ENCODE data around the gene PTPN18. TPM values are rescaled to one million over a fixed set of nuclear protein-coding genes. Genes with fewer than 3 reads are reported as not detected.

PTPN18 gene
- total and polyA plus RNA-seq, 2 of the 4 experiments (the other 2 are of a cell fraction), result 9.7 to 15.5 TPM

- Histone ChIP-seq H4K91ac (ENCODE audit: insufficient read depth, low read depth, low read length) (no peak overlapping the region), H3K9ac (ENCODE audit: low read depth, low read length) (no peak overlapping the region), H2AK9ac (replicated peaks; ENCODE audit: low read depth, low read length, poor library complexity) (no peak overlapping the region), H2BK120ac (ENCODE audit: low read depth, low read length) (no peak overlapping the region), H3K4ac (ENCODE audit: low read depth, low read length) (no peak overlapping the region), H2BK5ac (ENCODE audit: low read depth, low read length, poor library complexity, severe bottlenecking) (no peak overlapping the region), H3K27ac (ENCODE audit: insufficient read depth, low read length) (no peak overlapping the region), H3K4me2 (ENCODE audit: low read depth, low read length) (no peak overlapping the region), H2AK5ac (ENCODE audit: low read depth, low read length) (no peak overlapping the region), H3K23ac (ENCODE audit: low read depth, low read length) (no peak overlapping the region), H4K5ac (ENCODE audit: low read depth, low read length) (no peak overlapping the region), H2AFZ (replicated peaks; ENCODE audit: low read length, poor library complexity) (no peak overlapping the region), H3K18ac (ENCODE audit: low read depth, low read length) (no peak overlapping the region), H3K56ac (ENCODE audit: extremely low read depth, insufficient read depth, low read length) (no peak overlapping the region), H3K27me3 (ENCODE audit: control insufficient read depth, insufficient read depth, low read length) (no peaks in the 10 kb centered on the region; the same call in 1 of the 2 replicates), H3K4me3 (ENCODE audit: insufficient read depth, low read depth, low read length) (no peak overlapping the region), H3K79me1 (ENCODE audit: low read depth in 1 of 2, low read length in 2 of 2) (no peaks in the 10 kb centered on the region), H3K4me1 (ENCODE audit: control insufficient read depth, insufficient read depth, low read length) (no peaks in the 10 kb centered on the region), H3K9me3 (ENCODE audit: control insufficient read depth, insufficient read depth, low read length) (no peaks in the 10 kb centered on the region), H2BK20ac (ENCODE audit: low read depth, low read length) (no peak overlapping the region), H3K9me1 (ENCODE audit: insufficient read depth, low read length) (no peaks in the 10 kb centered on the region), H2BK15ac (ENCODE audit: low read depth, low read length) (no peak overlapping the region), H3K36me3 (ENCODE audit: control insufficient read depth, insufficient read depth, low read length) (no peaks in the 10 kb centered on the region), H4K20me1 (ENCODE audit: insufficient read depth, low read length) (no peaks in the 10 kb centered on the region), H3K14ac (replicated peaks; ENCODE audit: low read depth, low read length) (no peak overlapping the region), H4K8ac (ENCODE audit: low read depth in 2 of 2, low read length in 2 of 2) (no peak overlapping the region)
- ATAC-seq (ENCODE audit: low read depth), result no peak
- in situ Hi-C loops (cut with MboI; ENCODE audit: low sequenced_read_pairs) (no loop called here), dilution Hi-C loops (cut with HindIII; ENCODE audit: low sequenced_read_pairs, unreplicated experiment) (no loop called here), intact Hi-C loops (cut with micrococcal nuclease) (no loop called here)
- DNase-seq, result no peak
- TF ChIP-seq MXI1 (IDR thresholded peaks at IDR 0.05; ENCODE audit: borderline replicate concordance, low read depth, low read length) (no peak), POLR2A (IDR thresholded peaks at IDR 0.05; ENCODE audit: low read depth, low read length) (no peak), NFE2L2 (IDR thresholded peaks at IDR 0.05; ENCODE audit: low read depth, low read length) (no peak), CHD1 (IDR thresholded peaks at IDR 0.05; ENCODE audit: low read depth, low read length) (no peak), BHLHE40 (IDR thresholded peaks at IDR 0.05; ENCODE audit: low read depth, low read length) (no peak), SMC3 (IDR thresholded peaks at IDR 0.05; ENCODE audit: low read depth, low read length) (no peak), RCOR1 (IDR thresholded peaks at IDR 0.05; ENCODE audit: insufficient replicate concordance, low read length) (no peak), MAFK (IDR thresholded peaks at IDR 0.05; ENCODE audit: low read depth, low read length) (no peak), USF2 (IDR thresholded peaks at IDR 0.05; ENCODE audit: low read depth, low read length) (no peak), FOS (IDR thresholded peaks at IDR 0.05; ENCODE audit: low read depth, low read length) (no peak), CEBPB (IDR thresholded peaks at IDR 0.05; ENCODE audit: low read depth, low read length) (no peak), RFX5 (IDR thresholded peaks at IDR 0.05; ENCODE audit: low read depth, low read length) (no peak)
- TF ChIP-seq, protein P1, sequence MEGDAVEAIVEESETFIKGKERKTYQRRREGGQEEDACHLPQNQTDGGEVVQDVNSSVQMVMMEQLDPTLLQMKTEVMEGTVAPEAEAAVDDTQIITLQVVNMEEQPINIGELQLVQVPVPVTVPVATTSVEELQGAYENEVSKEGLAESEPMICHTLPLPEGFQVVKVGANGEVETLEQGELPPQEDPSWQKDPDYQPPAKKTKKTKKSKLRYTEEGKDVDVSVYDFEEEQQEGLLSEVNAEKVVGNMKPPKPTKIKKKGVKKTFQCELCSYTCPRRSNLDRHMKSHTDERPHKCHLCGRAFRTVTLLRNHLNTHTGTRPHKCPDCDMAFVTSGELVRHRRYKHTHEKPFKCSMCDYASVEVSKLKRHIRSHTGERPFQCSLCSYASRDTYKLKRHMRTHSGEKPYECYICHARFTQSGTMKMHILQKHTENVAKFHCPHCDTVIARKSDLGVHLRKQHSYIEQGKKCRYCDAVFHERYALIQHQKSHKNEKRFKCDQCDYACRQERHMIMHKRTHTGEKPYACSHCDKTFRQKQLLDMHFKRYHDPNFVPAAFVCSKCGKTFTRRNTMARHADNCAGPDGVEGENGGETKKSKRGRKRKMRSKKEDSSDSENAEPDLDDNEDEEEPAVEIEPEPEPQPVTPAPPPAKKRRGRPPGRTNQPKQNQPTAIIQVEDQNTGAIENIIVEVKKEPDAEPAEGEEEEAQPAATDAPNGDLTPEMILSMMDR (conservative IDR thresholded peaks at IDR 0.05; ENCODE audit: low read depth, low read length), result no peak
- ChIA-PET CTCF (no interaction called here), POLR2A (ENCODE audit: unreplicated experiment) (no interaction called here)
- WGBS, 2 experiments (ENCODE audit: extremely low coverage in 2 of 2, insufficient read length in 1 of 2), result no CpG with 5 or more reads among the region's 1 CpG
- BruUV-seq (replicated peaks), result no TSS peak
Observed at GRCh38 chr2:130316596-130316995, 39.3 kb upstream of the PTPN18 start.

All from IMR-90 (cell line).